Peyer's patch (tissue), 4 donors: ENCODE measurements around the gene TMEM127. TPM values are rescaled to one million over a fixed set of nuclear protein-coding genes. Genes with fewer than 3 reads are reported as not detected.

Source experiments
- DNase-seq, 3 donors: peaks; one replicate each; pipeline ENCODE4 v3.0.0-alpha.2; 2017 to 2019
- H3K27ac ChIP-seq, 4 donors: fragments of 200-600 bp; sonication (generic); one replicate each; pipeline ENCODE4 v1.5.1; 2016 to 2019
- H3K27me3 ChIP-seq, 2 donors: fragments of 200-600 bp; sonication (generic); one replicate each; pipeline ENCODE4 v1.5.1; 2019
- H3K36me3 ChIP-seq, 3 donors: fragments of 200-600 bp; sonication (generic); one replicate each; pipeline ENCODE4 v1.5.1; 2016 to 2019
- H3K4me1 ChIP-seq, 4 donors: fragments of 200-600 bp; sonication (generic); one replicate each; pipeline ENCODE4 v1.5.1; 2016 to 2019
- H3K4me3 ChIP-seq, 4 donors: fragments of 200-600 bp; sonication (generic); 1 replicate in 3 of 4; 2 replicates in 1 of 4; pipeline ENCODE4 v1.5.1; 2016 to 2019; ENCODE audit warnings: mild to moderate bottlenecking in 1 of 4
- H3K9me3 ChIP-seq, 4 donors: fragments of 200-600 bp; sonication (generic); one replicate each; pipeline ENCODE4 v1.5.1; 2016 to 2019; ENCODE audit warnings: mild to moderate bottlenecking in 1 of 4
- CTCF ChIP-seq, 6 experiments: fragments of 450-650 bp in 4 of 6; fragments of 200-600 bp in 2 of 6; sonication (generic) in 1 of 6; IDR thresholded peaks; one replicate each; pipeline ENCODE4 v1.5.1; 2017 to 2019; ENCODE audit warnings: antibody characterized with exemption in 6 of 6, mild to moderate bottlenecking in 3 of 6, moderate library complexity in 1 of 6
- POLR2A ChIP-seq, 2 donors: fragments of 450-650 bp; IDR thresholded peaks; one replicate each; pipeline ENCODE4 v1.5.1; 2017; ENCODE audit warnings: antibody characterized with exemption in 2 of 2, mild to moderate bottlenecking in 2 of 2, moderate library complexity in 2 of 2
- total RNA-seq, 4 donors: library from RNA; depleted of rRNA; stranded (reverse); fragments of >200 nt; gene quantifications; one replicate each; pipeline ENCODE4 v1.1.0, GENCODE V29; 2016

TMEM127 gene
- total RNA-seq = 10 to 100 TPM; 25.6 to 81.4 (median 67.1) TPM

GRCh38 chr2:96265840-96266679, at the start of gene TMEM127, which contains the start of gene CIAO1:
TSS of gene TMEM127 (minus strand) at chr2:96265997. CDS start at chr2:96265381, 616 bp downstream.
TSS of gene CIAO1 (plus strand) at chr2:96266225. CDS start at chr2:96266351, 126 bp downstream.
- Histone ChIP-seq H3K4me3 (peak within 1 kb of the TSS; percentile 72 to 90 (median 82)), H3K9me3 (no peaks in the 10 kb centered on the region), H3K27me3 (no peaks in the 10 kb centered on the region), H3K27ac (peak within 1 kb of the TSS; percentile 91 to 96 (median 93)), H3K4me1 (peaks cover 4 to 46% (median 18%) of the 10 kb centered on the region in 4 donors), H3K36me3 (peaks cover 0 to 37% (median 0%) of the 10 kb centered on the region in 3 donors)
- TF ChIP-seq CTCF (IDR thresholded peaks at IDR 0.05) = peak in 4 of 6 experiments; percentile 14 to 57 (median 40)
- TF ChIP-seq POLR2A (IDR thresholded peaks at IDR 0.05) = peak; percentile 91 to 92
- DNase-seq = peak; percentile 98 to 99 (median 98)

GRCh38 chr2:96315005-96315399, 49.2 kb upstream of the TMEM127 start:
- Histone ChIP-seq H3K4me1 (peaks cover 0 to 5% (median 0%) of the 10 kb centered on the region in 4 donors), H3K27me3 (no peaks in the 10 kb centered on the region), H3K36me3 (no peaks in the 10 kb centered on the region), H3K9me3 (no peaks in the 10 kb centered on the region), H3K27ac (peak overlapping the region in 1 of 4 donors; percentile 33), H3K4me3 (no peak overlapping the region)
- DNase-seq = no peak
- TF ChIP-seq CTCF (IDR thresholded peaks at IDR 0.05) = no peak
- TF ChIP-seq POLR2A (IDR thresholded peaks at IDR 0.05) = no peak

GRCh38 chr2:96308248-96308647, 42.5 kb upstream of the TMEM127 start:
- H3K9me3 ChIP-seq = no peaks in the 10 kb centered on the region
- H3K36me3 ChIP-seq = peaks cover 0 to 13% (median 0%) of the 10 kb centered on the region in 3 donors
- H3K4me1 ChIP-seq = peaks cover 3 to 17% (median 6%) of the 10 kb centered on the region in 4 donors
- H3K4me3 ChIP-seq = no peak overlapping the region
- H3K27me3 ChIP-seq = no peaks in the 10 kb centered on the region
- TF ChIP-seq POLR2A (IDR thresholded peaks at IDR 0.05) = no peak
- no peak for TF ChIP-seq CTCF (IDR thresholded peaks at IDR 0.05)
- H3K27ac ChIP-seq = no peak overlapping the region
- no peak for DNase-seq

GRCh38 chr2:96306370-96306769, 40.6 kb upstream of the TMEM127 start:
- H3K27ac ChIP-seq = peak overlapping the region; percentile 72 to 90 (median 80)
- peak overlapping the region in 2 of 4 donors; percentile 69 to 70 for H3K4me3 ChIP-seq

GRCh38 chr2:96305979-96306308, 40.1 kb upstream of the TMEM127 start:
- TF ChIP-seq POLR2A (IDR thresholded peaks at IDR 0.05) = no peak
- TF ChIP-seq CTCF (IDR thresholded peaks at IDR 0.05) = no peak
- no peak for DNase-seq
- Histone ChIP-seq H3K36me3 (peaks cover 0 to 36% (median 0%) of the 10 kb centered on the region in 3 donors), H3K27me3 (no peaks in the 10 kb centered on the region), H3K9me3 (no peaks in the 10 kb centered on the region), H3K27ac (peak overlapping the region; percentile 72 to 90 (median 80)), H3K4me3 (peak overlapping the region; percentile 66 to 78 (median 70)), H3K4me1 (peaks cover 3 to 17% (median 6%) of the 10 kb centered on the region in 4 donors)

More at GRCh38 chr2:96306370-96306769, 40.6 kb upstream of the TMEM127 start:
- H3K4me1 ChIP-seq = peaks cover 3 to 17% (median 6%) of the 10 kb centered on the region in 4 donors
- no peaks in the 10 kb centered on the region for H3K27me3 ChIP-seq
- no peak for DNase-seq
- no peaks in the 10 kb centered on the region for H3K9me3 ChIP-seq
- no peak for TF ChIP-seq CTCF (IDR thresholded peaks at IDR 0.05)
- TF ChIP-seq POLR2A (IDR thresholded peaks at IDR 0.05) = no peak
- peaks cover 0 to 32% (median 0%) of the 10 kb centered on the region in 3 donors for H3K36me3 ChIP-seq
